GM10266 (cell line): ENCODE data around the gene FBXO33.

Source experiments
- DNase-seq: peaks from one replicate; pipeline ENCODE4 v3.0.0; 2012; ENCODE audit errors: extremely low spot score
- TF ChIP-seq, protein P1 (sequence below): IDR thresholded peaks from 2 replicates; pipeline ENCODE4 v1.5.1; 2012; ENCODE audit warnings: mild to moderate bottlenecking, low read depth; ENCODE audit not compliant: control insufficient read depth, insufficient read depth; ENCODE audit errors: missing control alignments

FBXO33 gene

DNA sequence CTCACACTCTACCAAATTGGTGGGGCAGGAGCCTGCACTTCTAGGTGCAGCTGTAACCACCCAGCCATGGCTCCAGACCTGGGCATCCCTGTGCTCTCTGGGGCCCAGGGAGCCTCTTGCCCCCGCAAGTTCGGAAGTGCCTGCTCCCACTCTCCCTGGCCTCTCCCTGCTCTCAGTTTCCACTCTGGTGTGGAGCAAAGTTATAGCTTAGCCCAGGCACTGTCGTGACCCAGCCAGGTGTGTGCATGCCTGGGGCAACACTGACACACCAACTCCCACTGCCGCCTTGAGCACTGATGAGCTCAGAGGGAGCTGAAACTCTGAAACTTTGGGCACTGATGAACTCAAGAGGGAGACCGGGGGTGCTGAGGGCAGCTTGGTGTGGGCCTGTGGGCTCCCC, 8.7 kb upstream of the FBXO33 start:
- no peak for DNase-seq
- TF ChIP-seq, protein P1, sequence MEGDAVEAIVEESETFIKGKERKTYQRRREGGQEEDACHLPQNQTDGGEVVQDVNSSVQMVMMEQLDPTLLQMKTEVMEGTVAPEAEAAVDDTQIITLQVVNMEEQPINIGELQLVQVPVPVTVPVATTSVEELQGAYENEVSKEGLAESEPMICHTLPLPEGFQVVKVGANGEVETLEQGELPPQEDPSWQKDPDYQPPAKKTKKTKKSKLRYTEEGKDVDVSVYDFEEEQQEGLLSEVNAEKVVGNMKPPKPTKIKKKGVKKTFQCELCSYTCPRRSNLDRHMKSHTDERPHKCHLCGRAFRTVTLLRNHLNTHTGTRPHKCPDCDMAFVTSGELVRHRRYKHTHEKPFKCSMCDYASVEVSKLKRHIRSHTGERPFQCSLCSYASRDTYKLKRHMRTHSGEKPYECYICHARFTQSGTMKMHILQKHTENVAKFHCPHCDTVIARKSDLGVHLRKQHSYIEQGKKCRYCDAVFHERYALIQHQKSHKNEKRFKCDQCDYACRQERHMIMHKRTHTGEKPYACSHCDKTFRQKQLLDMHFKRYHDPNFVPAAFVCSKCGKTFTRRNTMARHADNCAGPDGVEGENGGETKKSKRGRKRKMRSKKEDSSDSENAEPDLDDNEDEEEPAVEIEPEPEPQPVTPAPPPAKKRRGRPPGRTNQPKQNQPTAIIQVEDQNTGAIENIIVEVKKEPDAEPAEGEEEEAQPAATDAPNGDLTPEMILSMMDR: no peak

DNA sequence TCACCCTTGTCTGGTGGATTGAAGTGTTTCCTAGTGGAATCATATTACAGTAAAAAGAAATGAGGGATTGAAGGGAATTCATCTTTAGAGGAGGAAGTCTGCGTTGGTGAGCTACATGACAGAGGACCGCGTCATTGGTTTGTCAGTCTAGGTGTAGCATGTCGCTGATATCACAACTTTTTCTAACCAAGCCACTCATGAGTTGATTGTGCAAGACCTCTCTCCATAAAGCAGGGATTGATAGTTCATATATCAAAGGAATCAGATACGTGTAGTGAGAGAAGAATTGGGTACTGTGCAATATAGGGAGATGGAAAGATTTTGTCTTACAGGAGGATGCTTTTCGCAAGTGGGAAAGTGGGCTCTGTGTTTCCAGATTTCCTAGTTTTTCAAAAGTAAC, 3.0 kb upstream of the FBXO33 start:
- DNase-seq: no peak
- TF ChIP-seq, protein P1: no peak

DNA sequence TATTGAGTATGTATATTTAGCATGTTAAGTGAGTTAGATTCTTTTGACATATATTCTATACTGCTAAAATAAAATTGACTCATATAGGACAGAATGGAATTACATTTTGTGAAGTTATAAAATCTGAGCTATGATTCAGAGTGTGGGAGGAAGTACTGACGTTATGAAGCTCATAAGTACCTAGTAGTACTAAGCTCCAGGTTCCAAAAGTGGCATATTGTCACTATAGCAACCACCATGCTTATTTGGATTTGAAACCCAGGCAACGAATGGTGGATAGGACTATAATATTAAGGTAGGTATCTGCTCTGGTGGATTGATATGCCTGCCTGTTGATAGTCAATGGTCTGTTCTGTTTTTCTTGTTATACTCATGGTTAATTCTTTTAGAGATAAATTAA, 2.2 kb upstream of the FBXO33 start:
- TF ChIP-seq, protein P1: no peak
- DNase-seq: no peak

DNA sequence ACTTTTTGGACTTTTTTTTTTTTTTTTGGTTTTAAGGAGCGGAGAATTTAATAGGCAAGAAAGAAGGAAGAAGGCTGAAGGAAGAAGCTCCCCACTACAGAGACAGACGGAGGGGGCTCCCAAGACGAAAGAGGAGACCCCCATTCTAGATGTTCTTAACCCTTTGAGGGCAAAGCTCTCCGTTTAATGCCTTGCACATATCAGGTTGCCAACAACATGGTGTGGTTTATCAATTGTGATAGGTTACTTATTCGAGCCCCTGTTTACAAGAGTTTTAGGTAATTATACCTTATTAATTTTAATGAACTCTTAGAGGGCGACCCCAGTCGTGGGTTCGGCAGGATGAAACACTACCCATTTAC, 1.2 kb upstream of the FBXO33 start:
- no peak for DNase-seq
- TF ChIP-seq, protein P1: no peak

DNA sequence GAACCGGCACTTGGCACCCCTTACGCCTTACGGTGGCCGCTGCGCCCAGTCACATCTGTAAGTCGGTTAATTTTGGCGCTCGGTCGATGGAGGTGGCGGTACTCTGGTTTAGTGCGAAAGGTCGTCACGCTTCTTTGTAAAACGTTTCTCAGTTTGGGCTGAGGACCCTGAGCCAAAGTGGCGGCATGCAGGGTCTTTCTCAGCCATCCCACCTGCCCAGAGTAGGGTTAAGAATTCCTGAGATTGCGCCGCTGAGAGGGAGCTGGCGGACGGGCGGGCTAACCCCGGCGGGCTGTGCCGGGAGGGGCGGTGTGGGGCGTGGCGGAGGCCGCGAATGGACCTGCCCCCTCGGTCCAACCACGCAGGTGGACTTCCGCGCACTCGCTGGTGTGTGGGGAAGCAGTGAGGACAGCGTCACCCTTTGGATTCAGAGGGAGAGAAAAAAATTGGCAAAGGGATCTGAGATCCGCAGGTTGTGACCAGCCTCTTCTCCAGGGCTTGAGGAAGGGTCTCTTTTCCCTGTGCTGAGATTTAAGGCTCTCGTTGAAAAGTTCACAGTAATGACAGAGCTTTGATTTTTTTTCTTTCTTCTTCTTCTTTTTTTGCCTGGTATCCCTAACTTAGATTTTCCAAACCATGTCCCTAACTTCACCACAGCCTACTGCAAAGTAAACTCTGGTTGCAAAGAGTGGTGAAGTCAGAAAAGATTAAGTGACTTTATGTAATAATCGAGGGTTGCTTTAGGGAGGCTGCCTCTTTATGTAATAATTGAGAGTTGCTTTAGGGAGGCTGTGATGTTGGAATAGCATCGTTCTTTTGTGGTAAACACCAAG, 602 bp upstream of the FBXO33 start:
- DNase-seq: peak; percentile 77

DNA sequence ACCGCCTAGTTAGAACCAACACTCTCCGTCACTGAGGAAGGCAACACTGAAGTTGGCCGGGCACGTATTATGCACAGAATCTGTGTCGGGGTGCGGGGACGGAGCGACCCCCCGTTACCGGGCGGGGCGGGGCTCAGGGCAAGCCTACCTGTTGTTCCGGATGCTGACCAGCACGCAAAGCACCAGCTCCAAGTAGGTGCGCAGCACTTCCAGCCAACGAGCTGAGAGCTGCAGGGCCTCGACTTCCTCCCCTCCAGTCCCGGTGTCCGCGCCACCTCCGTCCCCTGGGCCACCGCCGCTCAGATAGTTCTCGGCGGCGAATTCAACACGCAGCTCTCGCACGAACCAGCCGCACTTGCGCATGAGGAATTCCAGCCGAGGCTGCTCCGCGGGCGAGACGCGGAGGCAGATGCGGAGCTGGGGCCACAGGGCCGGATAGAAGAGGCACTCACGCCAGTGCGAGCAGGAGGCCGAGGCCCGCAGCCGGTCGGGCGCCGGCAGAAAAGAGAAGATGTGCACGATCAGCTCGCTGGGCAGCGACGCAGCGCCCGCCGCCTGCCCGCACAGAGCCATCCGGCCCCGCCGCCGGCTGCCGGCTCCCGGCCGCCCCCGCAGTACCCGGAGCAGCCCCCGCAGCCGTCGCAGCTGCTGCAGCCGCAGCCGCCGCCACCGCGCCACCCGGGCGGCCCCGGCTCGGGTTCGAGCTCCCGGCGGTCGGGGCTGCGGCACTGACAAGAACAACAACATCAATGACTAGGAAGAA, 636 bp downstream of the FBXO33 start:
- peak; percentile 42 for DNase-seq

More for the DNA sequence above, 602 bp upstream of the FBXO33 start:
- TF ChIP-seq, protein P1: peak; percentile 35

More for the DNA sequence above, 636 bp downstream of the FBXO33 start:
- TF ChIP-seq, protein P1: no peak
